NCI-H446 treated with DMSO at 0.1 percent for 48 hours (cell line): ENCODE results near the gene ANKRD12.
"Not testable (repeated sequence)": the region's sequence is repeated elsewhere in the genome, so short reads cannot be mapped to it uniquely, and the experiment has no call there.

ENCODE experiments used
- DNase-seq: peaks from one replicate; lab custom pipeline; 2025; lab: John Stamatoyannopoulos, UW

ANKRD12 gene

GRCh38 chr18:9232977-9233376 lies 96.4 kb downstream of the ANKRD12 start:
- no peak for DNase-seq

GRCh38 chr18:9233771-9234440 lies 97.3 kb downstream of the ANKRD12 start:
- no peak for DNase-seq

GRCh38 chr18:9234528-9234927 lies 97.9 kb downstream of the ANKRD12 start:
- no peak for DNase-seq

GRCh38 chr18:9237981-9238380 lies 101.4 kb downstream of the ANKRD12 start:
- DNase-seq, result no peak

- no peak for DNase-seq
These were observed 103.1 kb downstream of the ANKRD12 start for GRCh38 chr18:9239720-9240119.

GRCh38 chr18:9240270-9240669 lies 103.7 kb downstream of the ANKRD12 start:
- DNase-seq, result no peak

- no peak for DNase-seq
These were observed 106.4 kb downstream of the ANKRD12 start for GRCh38 chr18:9243029-9243428.

GRCh38 chr18:9244376-9244775 lies 107.8 kb downstream of the ANKRD12 start:
- no peak for DNase-seq

- DNase-seq, result no peak
These were observed 112.1 kb downstream of the ANKRD12 start for GRCh38 chr18:9248661-9249060.

- DNase-seq, result no peak
These were observed 112.7 kb downstream of the ANKRD12 start for GRCh38 chr18:9249254-9249653.

- DNase-seq, result no peak
These were observed 122.6 kb downstream of the ANKRD12 start for GRCh38 chr18:9259173-9259572.

- DNase-seq, result no peak
These were observed 124.1 kb downstream of the ANKRD12 start for GRCh38 chr18:9260388-9261380.

GRCh38 chr18:9263264-9263663 lies 126.7 kb downstream of the ANKRD12 start:
- no peak for DNase-seq

- DNase-seq, result not testable (repeated sequence)
These were observed 128.2 kb downstream of the ANKRD12 start for GRCh38 chr18:9264797-9265196.

GRCh38 chr18:9273221-9273620 lies 136.6 kb downstream of the ANKRD12 start:
- DNase-seq, result no peak

- no peak for DNase-seq
These were observed 139.3 kb downstream of the ANKRD12 start for GRCh38 chr18:9275890-9276289.

- DNase-seq, result no peak
These were observed 141.4 kb downstream of the ANKRD12 start for GRCh38 chr18:9278028-9278427.

- DNase-seq, result no peak
These were observed 144.3 kb downstream of the ANKRD12 start for GRCh38 chr18:9280849-9281248.

GRCh38 chr18:9281780-9282179 lies 145.2 kb downstream of the ANKRD12 start:
- no peak for DNase-seq

GRCh38 chr18:9283791-9284190 lies 147.2 kb downstream of the ANKRD12 start:
- DNase-seq, result no peak

- no peak for DNase-seq
These were observed 149.0 kb downstream of the ANKRD12 start for GRCh38 chr18:9285604-9286003.

- no peak for DNase-seq
These were observed 150.5 kb downstream of the ANKRD12 start for GRCh38 chr18:9287036-9287435.

GRCh38 chr18:9289698-9290097 lies 153.1 kb downstream of the ANKRD12 start:
- no peak for DNase-seq
